B cell (primary cell): Measurements from ENCODE around the gene ZNF428. TPM values are rescaled to one million over a fixed set of nuclear protein-coding genes. Genes with fewer than 3 reads are reported as not detected.

Source experiments
- ATAC-seq: fragments of 200-7000 bp; cut with Tn5 transposase; one replicate; pipeline ENCODE4 v1.10.0; 2021; ENCODE audit warnings: low read depth, mild to moderate bottlenecking, moderate number of reproducible peaks, moderate library complexity
- CTCF ChIA-PET: fragments of 350-600 bp; sonication (Branson Sonifier 250); formaldehyde crosslinking; loops from one replicate; lab custom pipeline; 2021; ENCODE audit warnings: antibody characterized with exemption, inconsistent platforms; lab: Charles Lee
- POLR2A ChIA-PET: fragments of 350-600 bp; sonication (Branson Sonifier 250); formaldehyde crosslinking; loops from one replicate; lab custom pipeline; 2021; ENCODE audit warnings: antibody characterized with exemption; lab: Charles Lee
- DNase-seq: peaks from one replicate; pipeline ENCODE4 v3.0.0; 2013
- H2AFZ ChIP-seq: 2 replicates; pipeline ENCODE4 v1.6.1; 2012; ENCODE audit warnings: mild to moderate bottlenecking, low read depth, low read length; ENCODE audit not compliant: insufficient read depth, poor library complexity, severe bottlenecking
- H3K27ac ChIP-seq, 2 donors: 1 replicate in 1 of 2; 2 replicates in 1 of 2; pipeline ENCODE4 v1.5.1; 2012 to 2013; ENCODE audit warnings: low read length in 2 of 2, mild to moderate bottlenecking in 2 of 2, moderate library complexity in 1 of 2
- H3K27me3 ChIP-seq, 4 experiments: fragments of 200-600 bp in 1 of 4; sonication (generic) in 1 of 4; replicated peaks in 1 of 4; 1 replicate in 2 of 4; 2 replicates in 2 of 4; pipeline versions ENCODE4 v1.6.1 to v1.7.0; 2013 to 2016; ENCODE audit warnings: low read length in 3 of 4, mild to moderate bottlenecking in 2 of 4, mixed read lengths in 1 of 4, moderate library complexity in 1 of 4; ENCODE audit not compliant: insufficient read depth in 4 of 4, control insufficient read depth in 3 of 4; ENCODE audit errors: control extremely low read depth in 1 of 4
- H3K36me3 ChIP-seq, 2 experiments: replicated peaks in 1 of 2; 1 replicate in 1 of 2; 2 replicates in 1 of 2; pipeline versions ENCODE4 v1.6.1 to v1.7.1; 2013; ENCODE audit warnings: low read length in 1 of 2; ENCODE audit not compliant: insufficient read depth in 2 of 2, control insufficient read depth in 1 of 2; ENCODE audit errors: control extremely low read depth in 1 of 2, extremely low read depth in 1 of 2
- H3K4me1 ChIP-seq, 2 donors: fragments of 200-600 bp in 1 of 2; sonication (generic) in 1 of 2; 1 replicate in 1 of 2; 2 replicates in 1 of 2; pipeline versions ENCODE4 v1.5.1 to v1.6.1; 2013 to 2017; ENCODE audit warnings: low read length in 2 of 2; ENCODE audit not compliant: control insufficient read depth in 2 of 2, insufficient read depth in 2 of 2
- H3K4me2 ChIP-seq: replicated peaks from 2 replicates; pipeline ENCODE3; 2012; ENCODE audit warnings: mild to moderate bottlenecking, low read depth, low read length; ENCODE audit not compliant: poor library complexity, severe bottlenecking
- H3K4me3 ChIP-seq, 5 experiments: fragments of 200-600 bp in 1 of 5; sonication (generic) in 1 of 5; 1 replicate in 3 of 5; 2 replicates in 2 of 5; pipeline versions ENCODE4 v1.5.1 to v1.7.0; 2011 to 2016; ENCODE audit warnings: low read length in 4 of 5, mild to moderate bottlenecking in 4 of 5, low read depth in 2 of 5, control low read depth in 1 of 5, moderate library complexity in 1 of 5; ENCODE audit not compliant: insufficient read depth in 1 of 5; ENCODE audit errors: control extremely low read depth in 1 of 5, extremely low read depth in 1 of 5
- H3K79me2 ChIP-seq: fragments of 200-600 bp; sonication (generic); one replicate; pipeline ENCODE4 v1.6.0; 2016; ENCODE audit warnings: low read length; ENCODE audit not compliant: control insufficient read depth, insufficient read depth
- H3K9ac ChIP-seq: fragments of 200-600 bp; sonication (generic); 2 replicates; pipeline ENCODE4 v1.6.1; 2017; ENCODE audit warnings: mild to moderate bottlenecking, low read length, moderate library complexity
- H3K9me3 ChIP-seq, 3 donors: one replicate each; pipeline versions ENCODE4 v1.6.1 to v1.7.1; 2013; ENCODE audit warnings: low read length in 2 of 3; ENCODE audit not compliant: control insufficient read depth in 2 of 3, insufficient read depth in 1 of 3; ENCODE audit errors: control extremely low read depth in 1 of 3
- H4K20me1 ChIP-seq: 2 replicates; pipeline ENCODE4 v1.6.0; 2012; ENCODE audit warnings: mild to moderate bottlenecking, low read length; ENCODE audit not compliant: insufficient read depth, control insufficient read depth, poor library complexity, severe bottlenecking
- H3K27ac Mint-ChIP-seq: one replicate; pipeline ENCODE4 v1.8.0; 2021; ENCODE audit warnings: mixed read lengths
- H3K27me3 Mint-ChIP-seq: one replicate; pipeline ENCODE4 v1.8.0; 2021; ENCODE audit warnings: mixed read lengths
- H3K4me1 Mint-ChIP-seq: one replicate; pipeline ENCODE4 v1.8.0; 2021; ENCODE audit warnings: mixed read lengths
- H3K4me3 Mint-ChIP-seq: one replicate; pipeline ENCODE4 v1.8.0; 2021; ENCODE audit warnings: mixed read lengths
- H3K9me3 Mint-ChIP-seq: one replicate; pipeline ENCODE4 v1.8.0; 2022; ENCODE audit warnings: mixed read lengths; ENCODE audit not compliant: insufficient read depth
- EZH2 ChIP-seq: IDR thresholded peaks from 2 replicates; pipeline ENCODE4 v1.6.1; 2012; ENCODE audit warnings: borderline replicate concordance, low read depth, mild to moderate bottlenecking, moderate library complexity, low read length; ENCODE audit not compliant: insufficient read depth, poor library complexity, severe bottlenecking
- WGBS: methylation state at CpG from one replicate; pipeline ENCODE4 v1.1.5; 2013; ENCODE audit warnings: missing lambda C conversion rate; ENCODE audit not compliant: insufficient coverage; 5-methylcytosine and 5-hydroxymethylcytosine counted together
- intact Hi-C: fragments of 100-400 bp; cut with micrococcal nuclease; formaldehyde crosslinking; loops from one replicate; pipeline ENCODE4 v1.10.0; 2022
- polyA plus RNA-seq: library from polyadenylated mRNA; depleted of rRNA; stranded (reverse); fragments of >200 nt; gene quantifications from 2 replicates; pipeline ENCODE4 v1.2.3, GENCODE V29; 2012
- total RNA-seq, 2 donors: library from RNA; stranded (reverse); fragments of 120-200 nt in 1 of 2; gene quantifications; 1 replicate in 1 of 2; 2 replicates in 1 of 2; pipeline versions ENCODE4 v1.2.3 to v1.2.4, GENCODE V29; 2013 to 2022
- TF ChIP-seq, protein P1 (sequence below): fragments of 200-600 bp; IDR thresholded peaks from one replicate; pipeline ENCODE4 v1.8.0; 2022; ENCODE audit warnings: antibody characterized with exemption, mild to moderate bottlenecking

Gene ZNF428
- total and polyA plus RNA-seq, 2 donors (not counting 1 experiment from before 2014, with no cell fraction given): 16.9 to 19.7 TPM

- Histone ChIP-seq H4K20me1 (peaks cover 5% of the 10 kb centered on the region), H3K27ac (no peak overlapping the region), H3K9ac (peak overlapping the region; percentile 74), H3K79me2 (peaks cover 59% of the 10 kb centered on the region), H3K4me2 (peak overlapping the region; percentile 79), H3K36me3 (peaks cover 0 to 24% of the 10 kb centered on the region in 2 experiments), H3K4me1 (peaks cover 27 to 55% of the 10 kb centered on the region in 2 donors), H3K27me3 (no peaks in the 10 kb centered on the region), H3K4me3 (peak overlapping the region in 3 of 5 experiments; percentile 73 to 82 (median 73)), H2AFZ (peak overlapping the region; percentile 87), H3K9me3 (no peaks in the 10 kb centered on the region)
- H3K4me3 Mint-ChIP-seq: peak overlapping the region; percentile 98
- no peaks in the 10 kb centered on the region for H3K27me3 Mint-ChIP-seq
- ATAC-seq (no peak), DNase-seq (no peak)
- H3K27ac Mint-ChIP-seq: no peak overlapping the region
- TF ChIP-seq, protein P1, sequence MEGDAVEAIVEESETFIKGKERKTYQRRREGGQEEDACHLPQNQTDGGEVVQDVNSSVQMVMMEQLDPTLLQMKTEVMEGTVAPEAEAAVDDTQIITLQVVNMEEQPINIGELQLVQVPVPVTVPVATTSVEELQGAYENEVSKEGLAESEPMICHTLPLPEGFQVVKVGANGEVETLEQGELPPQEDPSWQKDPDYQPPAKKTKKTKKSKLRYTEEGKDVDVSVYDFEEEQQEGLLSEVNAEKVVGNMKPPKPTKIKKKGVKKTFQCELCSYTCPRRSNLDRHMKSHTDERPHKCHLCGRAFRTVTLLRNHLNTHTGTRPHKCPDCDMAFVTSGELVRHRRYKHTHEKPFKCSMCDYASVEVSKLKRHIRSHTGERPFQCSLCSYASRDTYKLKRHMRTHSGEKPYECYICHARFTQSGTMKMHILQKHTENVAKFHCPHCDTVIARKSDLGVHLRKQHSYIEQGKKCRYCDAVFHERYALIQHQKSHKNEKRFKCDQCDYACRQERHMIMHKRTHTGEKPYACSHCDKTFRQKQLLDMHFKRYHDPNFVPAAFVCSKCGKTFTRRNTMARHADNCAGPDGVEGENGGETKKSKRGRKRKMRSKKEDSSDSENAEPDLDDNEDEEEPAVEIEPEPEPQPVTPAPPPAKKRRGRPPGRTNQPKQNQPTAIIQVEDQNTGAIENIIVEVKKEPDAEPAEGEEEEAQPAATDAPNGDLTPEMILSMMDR: no peak
- TF ChIP-seq EZH2: no peak
- WGBS: 93% methylated on average over 7 of the region's 10 CpGs
- H3K4me1 Mint-ChIP-seq: peaks cover 58% of the 10 kb centered on the region
- no peaks in the 10 kb centered on the region for H3K9me3 Mint-ChIP-seq
- POLR2A ChIA-PET: interaction anchor here (1.0 kb wide), 2 partner anchors 39 to 61 kb away, joined by 3 to 4 read pairs; partner anchors contain the start of gene ZNF575
- CTCF ChIA-PET: interaction anchor here (0.7 to 7.5 kb wide), 31 partner anchors 10 to 216 kb away, joined by 3 to 126 read pairs (median 5); partner anchors contain the start of genes PINLYP, XRCC1 and ZNF575
- intact Hi-C loops: loop anchor here (1.0 kb wide), 1 partner anchor 147 kb away; no protein-coding TSS in a partner anchor
Measured at GRCh38 chr19:43594081-43594697, 25.2 kb downstream of the ZNF428 start.

DNA sequence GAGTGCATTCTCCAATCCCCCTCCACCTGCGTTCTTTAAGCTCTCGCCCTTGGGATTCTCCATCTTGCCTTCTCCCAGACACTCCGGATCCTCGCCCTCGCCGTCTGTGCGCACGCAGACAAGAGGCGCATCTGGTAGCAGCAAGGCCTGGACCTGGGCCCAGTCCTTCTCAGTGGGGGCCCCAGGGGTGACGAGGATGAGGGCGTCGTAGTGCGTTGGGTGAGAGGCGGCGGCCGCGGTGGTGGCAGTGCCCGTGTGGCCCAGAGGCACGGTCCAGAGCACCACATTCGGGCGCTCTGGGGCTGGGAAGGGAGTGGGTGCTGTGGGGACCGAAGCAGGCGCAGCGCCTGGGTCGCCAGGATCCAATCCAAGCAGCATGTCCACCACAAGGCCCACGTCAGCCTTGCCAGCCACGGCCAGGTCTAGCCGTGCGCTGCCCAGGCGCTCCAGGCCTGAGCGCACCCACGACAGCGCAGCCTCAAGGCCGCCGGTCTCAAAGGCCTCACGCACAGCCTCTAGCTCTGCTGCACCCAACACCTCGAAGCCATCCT lies 26.6 kb downstream of the ZNF428 start:
- peaks cover 51% of the 10 kb centered on the region for H3K4me1 Mint-ChIP-seq
- no peak overlapping the region for H3K27ac ChIP-seq
- H3K9me3 Mint-ChIP-seq: no peaks in the 10 kb centered on the region
- no peak overlapping the region for H2AFZ ChIP-seq
- no peak for ATAC-seq
- H3K9me3 ChIP-seq: no peaks in the 10 kb centered on the region
- peaks cover 5% of the 10 kb centered on the region for H4K20me1 ChIP-seq
- ChIA-PET CTCF (interaction anchor here (1.1 to 7.5 kb wide), 3 partner anchors 37 to 146 kb away, joined by 3 to 126 read pairs (median 5); no protein-coding TSS in a partner anchor), POLR2A (no interaction called here)
- peaks cover 0 to 18% of the 10 kb centered on the region in 2 experiments for H3K36me3 ChIP-seq
- DNase-seq: no peak
- TF ChIP-seq EZH2: no peak
- TF ChIP-seq, protein P1: no peak
- no peaks in the 10 kb centered on the region for H3K27me3 Mint-ChIP-seq
- H3K27me3 ChIP-seq: no peaks in the 10 kb centered on the region
- H3K4me3 ChIP-seq: no peak overlapping the region
- peaks cover 46% of the 10 kb centered on the region for H3K79me2 ChIP-seq
- WGBS: 98% methylated on average over 30 of the region's 37 CpGs
- no peak overlapping the region for H3K9ac ChIP-seq
- H3K4me3 Mint-ChIP-seq: peak overlapping the region; percentile 40
- peak overlapping the region; percentile 26 for H3K27ac Mint-ChIP-seq
- peaks cover 23 to 53% of the 10 kb centered on the region in 2 donors for H3K4me1 ChIP-seq
- intact Hi-C loops: no loop called here
- no peak overlapping the region for H3K4me2 ChIP-seq
